SK-N-SH treated with all-trans-retinoic acid at 6 μM for 48 hours (cell line): ENCODE data around the gene KCNIP1.

Experiments used
- ATAC-seq: fragments of 200-7000 bp; cut with Tn5 transposase; 3 replicates; pipeline ENCODE4 v1.9.1; 2020; ENCODE audit warnings: mild to moderate bottlenecking, moderate library complexity
- ARNTL ChIP-seq: fragments of 450-650 bp; formaldehyde crosslinking; IDR thresholded peaks from 2 replicates; pipeline ENCODE4 v1.5.0; 2020; ENCODE audit warnings: low read depth, mild to moderate bottlenecking, moderate library complexity, borderline replicate concordance
- BACH2 ChIP-seq: fragments of 250-450 bp; sonication (Bioruptor Pico); IDR thresholded peaks from 2 replicates; pipeline ENCODE4 v1.9.0; 2021; ENCODE audit warnings: mild to moderate bottlenecking, borderline replicate concordance
- CSDC2 ChIP-seq: fragments of 250-450 bp; sonication (Bioruptor Pico); IDR thresholded peaks from 2 replicates; pipeline ENCODE4 v1.5.0; 2020; ENCODE audit warnings: mild to moderate bottlenecking, moderate library complexity
- ESRRG ChIP-seq: fragments of 250-450 bp; sonication (Bioruptor Pico); IDR thresholded peaks from 2 replicates; pipeline ENCODE4 v1.6.1; 2021; ENCODE audit warnings: mild to moderate bottlenecking
- GLIS3 ChIP-seq: fragments of 250-450 bp; sonication (Bioruptor Pico); IDR thresholded peaks from 2 replicates; pipeline ENCODE4 v1.5.0; 2020; ENCODE audit warnings: mild to moderate bottlenecking, moderate library complexity
- ISL1 ChIP-seq: fragments of 250-450 bp; sonication (Bioruptor Pico); IDR thresholded peaks from 2 replicates; pipeline ENCODE4 v2.1.2; 2022; ENCODE audit warnings: mild to moderate bottlenecking, moderate library complexity
- OSR1 ChIP-seq: fragments of 250-450 bp; sonication (Bioruptor Pico); IDR thresholded peaks from 2 replicates; pipeline ENCODE4 v1.8.0; 2022; ENCODE audit warnings: moderate library complexity, mild to moderate bottlenecking, inconsistent platforms
- PPARA ChIP-seq: fragments of 250-450 bp; sonication (Bioruptor Pico); IDR thresholded peaks from 2 replicates; pipeline ENCODE4 v1.5.0; 2020; ENCODE audit warnings: mild to moderate bottlenecking, borderline replicate concordance
- RARB ChIP-seq: fragments of 250-450 bp; sonication (Bioruptor Pico); IDR thresholded peaks from 2 replicates; pipeline ENCODE4 v1.8.0; 2021; ENCODE audit warnings: mild to moderate bottlenecking, moderate library complexity
- SNAI2 ChIP-seq: fragments of 250-450 bp; sonication (Bioruptor Pico); IDR thresholded peaks from 2 replicates; pipeline ENCODE4 v1.5.0; 2020; ENCODE audit warnings: mild to moderate bottlenecking, moderate library complexity
- TCF4 ChIP-seq: fragments of 250-450 bp; sonication (Bioruptor Pico); IDR thresholded peaks from 2 replicates; pipeline ENCODE4 v1.8.0; 2021; ENCODE audit warnings: mild to moderate bottlenecking, moderate library complexity, borderline replicate concordance
- TOX ChIP-seq: fragments of 250-450 bp; sonication (Bioruptor Pico); IDR thresholded peaks from 2 replicates; pipeline ENCODE4 v1.8.0; 2021; ENCODE audit warnings: mild to moderate bottlenecking, moderate library complexity, borderline replicate concordance
- ZC3H10 ChIP-seq: fragments of 250-450 bp; sonication (Bioruptor Pico); IDR thresholded peaks from 2 replicates; pipeline ENCODE4 v1.5.1; 2021; ENCODE audit warnings: mild to moderate bottlenecking, moderate library complexity
- ZFP3 ChIP-seq: fragments of 250-450 bp; sonication (Bioruptor Pico); IDR thresholded peaks from 2 replicates; pipeline ENCODE4 v1.5.0; 2020; ENCODE audit warnings: mild to moderate bottlenecking, moderate library complexity
- ZFP30 ChIP-seq: fragments of 450-650 bp; formaldehyde crosslinking; IDR thresholded peaks from 2 replicates; pipeline ENCODE4 v1.5.0; 2022; ENCODE audit warnings: mild to moderate bottlenecking, moderate library complexity
- ZNF565 ChIP-seq: fragments of 450-650 bp; formaldehyde crosslinking; conservative IDR thresholded peaks from 2 replicates; pipeline ENCODE4 v1.5.0; 2020; ENCODE audit warnings: low read depth, mild to moderate bottlenecking, moderate library complexity
- ZNF8 ChIP-seq: fragments of 450-650 bp; formaldehyde crosslinking; IDR thresholded peaks from 2 replicates; pipeline ENCODE4 v1.5.0; 2020; ENCODE audit warnings: mild to moderate bottlenecking, moderate library complexity
- TF ChIP-seq, protein P1 (sequence below): fragments of 250-450 bp; sonication (Bioruptor Pico); IDR thresholded peaks from 2 replicates; pipeline ENCODE4 v1.5.1; 2021; ENCODE audit warnings: mild to moderate bottlenecking, moderate library complexity
- TF ChIP-seq, protein P2 (sequence below): fragments of 250-450 bp; sonication (Bioruptor Pico); IDR thresholded peaks from 2 replicates; pipeline ENCODE4 v1.5.1; 2020; ENCODE audit warnings: low read depth, mild to moderate bottlenecking, moderate library complexity
- TF ChIP-seq, protein P3 (sequence below): fragments of 250-450 bp; sonication (Bioruptor Pico); IDR thresholded peaks from 2 replicates; pipeline ENCODE4 v1.8.0; 2020; ENCODE audit warnings: mild to moderate bottlenecking, moderate library complexity, borderline replicate concordance
- TF ChIP-seq, protein P4 (sequence below): fragments of 250-450 bp; sonication (Bioruptor Pico); IDR thresholded peaks from 2 replicates; pipeline ENCODE4 v1.8.0; 2021; ENCODE audit warnings: low read depth, mild to moderate bottlenecking, moderate library complexity, borderline replicate concordance
- TF ChIP-seq, protein P5 (sequence below): fragments of 250-450 bp; sonication (Bioruptor Pico); IDR thresholded peaks from 2 replicates; pipeline ENCODE4 v1.5.0; 2020; ENCODE audit warnings: mild to moderate bottlenecking, moderate library complexity

The KCNIP1 gene

DNA sequence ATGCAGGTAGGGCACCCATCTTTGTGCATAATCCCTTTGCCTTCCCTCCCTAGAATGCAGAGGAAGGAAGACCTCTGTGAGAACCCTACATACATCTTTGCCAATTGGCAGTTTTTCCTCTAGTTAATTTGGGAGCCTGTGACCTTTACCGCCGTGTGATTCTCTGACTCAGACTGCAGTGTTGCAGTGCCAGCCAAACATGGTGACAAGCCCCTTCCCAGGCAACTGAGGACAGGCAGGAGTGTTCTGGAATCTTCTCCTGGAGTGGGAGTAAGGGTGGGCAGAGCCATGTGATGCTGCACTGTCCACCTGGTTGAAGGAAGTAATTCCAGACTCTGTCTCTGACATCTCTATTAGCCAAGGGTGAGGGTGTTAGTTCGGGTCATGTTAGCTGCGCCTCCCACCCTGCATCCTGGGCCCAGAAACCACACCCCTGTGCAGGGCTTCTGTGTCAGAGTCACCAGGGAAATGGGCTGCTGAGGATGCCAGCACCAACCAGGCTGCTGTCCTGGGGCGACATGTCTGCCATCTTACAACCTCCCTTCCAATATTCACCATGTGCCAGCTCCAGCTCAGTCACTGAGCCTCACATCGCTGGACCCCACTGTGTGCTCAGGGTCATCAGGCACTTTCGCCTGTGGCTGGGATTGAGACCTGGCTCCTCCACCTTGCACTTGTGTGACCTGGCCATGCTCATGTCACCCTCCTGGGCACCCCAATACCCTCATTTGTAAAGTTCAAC, 21.8 kb downstream of the KCNIP1 start:
- TF ChIP-seq ESRRG (CRISPR knock-in tag) (no peak), ARNTL (CRISPR knock-in tag) (no peak), ZFP3 (CRISPR knock-in tag) (no peak), ZNF8 (no peak), CSDC2 (CRISPR knock-in tag) (no peak), RARB (CRISPR knock-in tag) (no peak), ZFP30 (CRISPR knock-in tag) (no peak), ZC3H10 (no peak), BACH2 (CRISPR knock-in tag) (no peak)
- TF ChIP-seq, protein P1, sequence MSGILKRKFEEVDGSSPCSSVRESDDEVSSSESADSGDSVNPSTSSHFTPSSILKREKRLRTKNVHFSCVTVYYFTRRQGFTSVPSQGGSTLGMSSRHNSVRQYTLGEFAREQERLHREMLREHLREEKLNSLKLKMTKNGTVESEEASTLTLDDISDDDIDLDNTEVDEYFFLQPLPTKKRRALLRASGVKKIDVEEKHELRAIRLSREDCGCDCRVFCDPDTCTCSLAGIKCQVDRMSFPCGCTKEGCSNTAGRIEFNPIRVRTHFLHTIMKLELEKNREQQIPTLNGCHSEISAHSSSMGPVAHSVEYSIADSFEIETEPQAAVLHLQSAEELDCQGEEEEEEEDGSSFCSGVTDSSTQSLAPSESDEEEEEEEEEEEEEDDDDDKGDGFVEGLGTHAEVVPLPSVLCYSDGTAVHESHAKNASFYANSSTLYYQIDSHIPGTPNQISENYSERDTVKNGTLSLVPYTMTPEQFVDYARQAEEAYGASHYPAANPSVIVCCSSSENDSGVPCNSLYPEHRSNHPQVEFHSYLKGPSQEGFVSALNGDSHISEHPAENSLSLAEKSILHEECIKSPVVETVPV (CRISPR knock-in tag) = no peak
- TF ChIP-seq, protein P2, sequence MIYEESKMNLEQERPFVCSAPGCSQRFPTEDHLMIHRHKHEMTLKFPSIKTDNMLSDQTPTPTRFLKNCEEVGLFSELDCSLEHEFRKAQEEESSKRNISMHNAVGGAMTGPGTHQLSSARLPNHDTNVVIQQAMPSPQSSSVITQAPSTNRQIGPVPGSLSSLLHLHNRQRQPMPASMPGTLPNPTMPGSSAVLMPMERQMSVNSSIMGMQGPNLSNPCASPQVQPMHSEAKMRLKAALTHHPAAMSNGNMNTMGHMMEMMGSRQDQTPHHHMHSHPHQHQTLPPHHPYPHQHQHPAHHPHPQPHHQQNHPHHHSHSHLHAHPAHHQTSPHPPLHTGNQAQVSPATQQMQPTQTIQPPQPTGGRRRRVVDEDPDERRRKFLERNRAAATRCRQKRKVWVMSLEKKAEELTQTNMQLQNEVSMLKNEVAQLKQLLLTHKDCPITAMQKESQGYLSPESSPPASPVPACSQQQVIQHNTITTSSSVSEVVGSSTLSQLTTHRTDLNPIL (CRISPR knock-in tag) = no peak
- TF ChIP-seq, protein P3, sequence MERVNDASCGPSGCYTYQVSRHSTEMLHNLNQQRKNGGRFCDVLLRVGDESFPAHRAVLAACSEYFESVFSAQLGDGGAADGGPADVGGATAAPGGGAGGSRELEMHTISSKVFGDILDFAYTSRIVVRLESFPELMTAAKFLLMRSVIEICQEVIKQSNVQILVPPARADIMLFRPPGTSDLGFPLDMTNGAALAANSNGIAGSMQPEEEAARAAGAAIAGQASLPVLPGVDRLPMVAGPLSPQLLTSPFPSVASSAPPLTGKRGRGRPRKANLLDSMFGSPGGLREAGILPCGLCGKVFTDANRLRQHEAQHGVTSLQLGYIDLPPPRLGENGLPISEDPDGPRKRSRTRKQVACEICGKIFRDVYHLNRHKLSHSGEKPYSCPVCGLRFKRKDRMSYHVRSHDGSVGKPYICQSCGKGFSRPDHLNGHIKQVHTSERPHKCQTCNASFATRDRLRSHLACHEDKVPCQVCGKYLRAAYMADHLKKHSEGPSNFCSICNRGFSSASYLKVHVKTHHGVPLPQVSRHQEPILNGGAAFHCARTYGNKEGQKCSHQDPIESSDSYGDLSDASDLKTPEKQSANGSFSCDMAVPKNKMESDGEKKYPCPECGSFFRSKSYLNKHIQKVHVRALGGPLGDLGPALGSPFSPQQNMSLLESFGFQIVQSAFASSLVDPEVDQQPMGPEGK (CRISPR knock-in tag) = no peak
- TF ChIP-seq, all 23 proteins: peak for 0
- ATAC-seq = no peak

DNA sequence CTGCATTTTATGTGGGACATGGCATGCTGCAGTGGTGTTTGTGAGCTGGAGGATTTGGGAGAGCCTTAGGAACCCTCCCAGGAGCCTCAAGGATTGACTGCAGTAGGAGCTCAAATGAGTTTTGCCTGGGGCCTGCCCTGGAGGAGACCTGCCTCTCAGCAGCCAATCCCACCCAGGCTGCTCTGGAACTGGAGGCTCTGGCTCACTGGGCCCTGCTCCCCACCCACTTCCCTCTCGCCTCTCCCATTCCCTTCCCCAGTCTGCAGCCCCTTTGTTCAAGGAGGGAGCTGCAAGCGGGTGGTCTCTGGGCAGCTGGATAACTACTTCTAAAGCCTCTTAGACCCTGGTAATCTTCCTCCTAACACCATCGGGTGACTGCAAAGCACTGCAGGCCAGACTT, 24.2 kb downstream of the KCNIP1 start:
- TF ChIP-seq, protein P4, sequence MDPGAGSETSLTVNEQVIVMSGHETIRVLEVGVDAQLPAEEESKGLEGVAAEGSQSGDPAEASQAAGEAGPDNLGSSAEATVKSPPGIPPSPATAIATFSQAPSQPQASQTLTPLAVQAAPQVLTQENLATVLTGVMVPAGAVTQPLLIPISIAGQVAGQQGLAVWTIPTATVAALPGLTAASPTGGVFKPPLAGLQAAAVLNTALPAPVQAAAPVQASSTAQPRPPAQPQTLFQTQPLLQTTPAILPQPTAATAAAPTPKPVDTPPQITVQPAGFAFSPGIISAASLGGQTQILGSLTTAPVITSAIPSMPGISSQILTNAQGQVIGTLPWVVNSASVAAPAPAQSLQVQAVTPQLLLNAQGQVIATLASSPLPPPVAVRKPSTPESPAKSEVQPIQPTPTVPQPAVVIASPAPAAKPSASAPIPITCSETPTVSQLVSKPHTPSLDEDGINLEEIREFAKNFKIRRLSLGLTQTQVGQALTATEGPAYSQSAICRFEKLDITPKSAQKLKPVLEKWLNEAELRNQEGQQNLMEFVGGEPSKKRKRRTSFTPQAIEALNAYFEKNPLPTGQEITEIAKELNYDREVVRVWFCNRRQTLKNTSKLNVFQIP (CRISPR knock-in tag) = no peak
- TF ChIP-seq BACH2 (CRISPR knock-in tag) (no peak), ZFP30 (CRISPR knock-in tag) (no peak), ZNF8 (no peak), ISL1 (CRISPR knock-in tag) (no peak), ZFP3 (CRISPR knock-in tag) (no peak), TCF4 (CRISPR knock-in tag) (no peak), SNAI2 (no peak), PPARA (CRISPR knock-in tag) (no peak), OSR1 (CRISPR knock-in tag) (no peak), ZNF565 (CRISPR knock-in tag) (no peak), TOX (no peak), GLIS3 (CRISPR knock-in tag) (no peak)
- TF ChIP-seq, protein P1 (CRISPR knock-in tag) = no peak
- TF ChIP-seq, protein P2 (CRISPR knock-in tag) = no peak
- TF ChIP-seq, protein P3 (CRISPR knock-in tag) = no peak
- TF ChIP-seq, protein P5, sequence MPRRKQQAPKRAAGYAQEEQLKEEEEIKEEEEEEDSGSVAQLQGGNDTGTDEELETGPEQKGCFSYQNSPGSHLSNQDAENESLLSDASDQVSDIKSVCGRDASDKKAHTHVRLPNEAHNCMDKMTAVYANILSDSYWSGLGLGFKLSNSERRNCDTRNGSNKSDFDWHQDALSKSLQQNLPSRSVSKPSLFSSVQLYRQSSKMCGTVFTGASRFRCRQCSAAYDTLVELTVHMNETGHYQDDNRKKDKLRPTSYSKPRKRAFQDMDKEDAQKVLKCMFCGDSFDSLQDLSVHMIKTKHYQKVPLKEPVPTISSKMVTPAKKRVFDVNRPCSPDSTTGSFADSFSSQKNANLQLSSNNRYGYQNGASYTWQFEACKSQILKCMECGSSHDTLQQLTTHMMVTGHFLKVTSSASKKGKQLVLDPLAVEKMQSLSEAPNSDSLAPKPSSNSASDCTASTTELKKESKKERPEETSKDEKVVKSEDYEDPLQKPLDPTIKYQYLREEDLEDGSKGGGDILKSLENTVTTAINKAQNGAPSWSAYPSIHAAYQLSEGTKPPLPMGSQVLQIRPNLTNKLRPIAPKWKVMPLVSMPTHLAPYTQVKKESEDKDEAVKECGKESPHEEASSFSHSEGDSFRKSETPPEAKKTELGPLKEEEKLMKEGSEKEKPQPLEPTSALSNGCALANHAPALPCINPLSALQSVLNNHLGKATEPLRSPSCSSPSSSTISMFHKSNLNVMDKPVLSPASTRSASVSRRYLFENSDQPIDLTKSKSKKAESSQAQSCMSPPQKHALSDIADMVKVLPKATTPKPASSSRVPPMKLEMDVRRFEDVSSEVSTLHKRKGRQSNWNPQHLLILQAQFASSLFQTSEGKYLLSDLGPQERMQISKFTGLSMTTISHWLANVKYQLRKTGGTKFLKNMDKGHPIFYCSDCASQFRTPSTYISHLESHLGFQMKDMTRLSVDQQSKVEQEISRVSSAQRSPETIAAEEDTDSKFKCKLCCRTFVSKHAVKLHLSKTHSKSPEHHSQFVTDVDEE = no peak
- no peak for ATAC-seq
